DMS153 (cell line): Measurements from ENCODE around the gene MAST4.
"Not testable (repeated sequence)": the region's sequence is repeated elsewhere in the genome, so short reads cannot be mapped to it uniquely, and the experiment has no call there.

ENCODE experiments used
- DNase-seq: peaks from one replicate; lab custom pipeline; 2025; lab: John Stamatoyannopoulos, UW

MAST4 gene

DNA sequence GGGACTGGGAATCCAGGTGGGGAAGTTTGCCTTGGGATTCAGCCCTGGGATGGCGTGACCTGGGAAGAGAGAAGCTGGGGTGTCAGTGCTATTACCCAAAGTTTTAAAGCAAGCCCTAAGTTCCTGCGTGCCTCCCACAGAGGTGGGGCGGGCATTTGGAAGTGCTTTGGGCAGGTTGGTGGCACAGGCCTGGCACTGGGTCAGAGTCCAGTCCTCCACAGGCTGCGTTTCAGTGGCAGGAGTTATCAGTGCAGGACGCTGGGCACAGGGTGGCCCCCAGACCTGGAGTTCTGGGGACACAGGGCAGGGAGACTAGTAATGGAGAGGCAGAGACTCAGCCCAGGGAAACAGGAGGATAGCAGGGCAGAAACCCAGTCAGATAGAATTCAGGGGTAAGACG is 147.2 kb downstream of the MAST4 start:
- DNase-seq: no peak

DNA sequence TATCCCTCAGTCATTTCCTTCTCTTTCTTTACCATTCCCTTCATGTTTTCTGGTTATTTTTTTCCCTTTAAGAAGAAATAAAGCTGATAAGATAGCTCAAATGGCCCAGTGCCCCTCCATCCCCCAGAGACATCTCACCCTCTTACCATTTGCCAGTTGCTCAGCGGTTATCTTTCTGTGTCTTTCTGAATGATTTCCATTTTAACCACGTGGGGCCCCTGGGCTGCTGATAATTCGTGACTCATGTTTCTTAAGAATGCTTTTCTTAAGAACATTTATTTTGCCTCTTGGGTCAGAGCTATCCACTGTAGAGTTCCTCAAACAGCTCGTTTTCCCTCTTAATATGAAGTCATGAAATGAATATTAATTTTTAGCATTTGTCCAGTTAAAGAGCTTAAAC is 147.8 kb downstream of the MAST4 start:
- no peak for DNase-seq

DNA sequence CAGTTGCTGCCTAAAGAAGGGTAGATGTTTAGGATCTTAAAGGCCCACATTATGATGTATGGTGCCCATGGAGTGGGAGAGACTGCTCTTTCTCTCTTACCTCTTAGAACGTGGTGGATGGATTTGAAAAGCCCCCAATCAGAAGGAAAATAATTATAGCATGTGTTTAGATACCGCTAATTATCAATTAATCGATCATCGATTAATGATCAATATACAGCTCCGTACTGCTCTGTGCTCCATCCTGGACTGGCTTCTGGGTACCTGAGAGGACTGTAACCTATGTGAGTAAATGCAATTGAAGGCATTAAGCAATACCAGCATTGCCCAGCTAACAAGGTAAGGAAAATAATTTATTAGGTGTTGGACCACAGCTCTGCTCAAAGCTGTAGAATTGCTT is 149.1 kb downstream of the MAST4 start:
- DNase-seq: no peak

DNA sequence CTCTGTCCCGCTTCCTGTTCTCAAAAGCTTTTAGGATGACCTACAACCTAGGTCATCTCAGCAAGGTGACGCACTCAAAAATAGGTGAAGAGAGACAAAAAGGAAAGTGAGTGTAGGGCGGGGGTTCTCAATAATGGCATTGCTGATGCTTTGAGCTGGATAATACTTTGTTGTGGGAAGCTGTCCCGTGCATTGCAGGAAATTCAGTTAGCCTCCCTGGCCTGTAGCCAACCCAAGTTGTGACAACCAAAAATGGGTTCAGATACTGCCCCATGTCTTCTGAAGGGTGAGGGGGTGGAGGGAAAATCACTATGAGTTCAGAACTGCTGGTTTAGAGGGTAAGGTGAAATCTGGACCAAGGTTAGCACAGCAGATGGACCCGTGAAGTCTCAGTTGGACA is 151.4 kb downstream of the MAST4 start:
- no peak for DNase-seq

DNA sequence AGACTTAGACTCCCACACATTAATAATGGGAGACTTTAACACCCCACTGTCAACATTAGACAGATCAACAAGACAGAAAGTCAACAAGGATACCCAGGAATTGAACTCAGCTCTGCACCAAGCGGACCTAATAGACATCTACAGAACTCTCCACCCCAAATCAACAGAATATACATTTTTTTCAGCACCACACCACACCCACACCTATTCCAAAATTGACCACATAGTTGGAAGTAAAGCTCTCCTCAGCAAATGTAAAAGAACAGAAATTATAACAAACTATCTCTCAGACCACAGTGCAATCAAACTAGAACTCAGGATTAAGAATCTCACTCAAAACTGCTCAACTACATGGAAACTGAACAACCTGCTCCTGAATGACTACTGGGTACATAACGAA is 156.5 kb downstream of the MAST4 start:
- not testable (repeated sequence) for DNase-seq

DNA sequence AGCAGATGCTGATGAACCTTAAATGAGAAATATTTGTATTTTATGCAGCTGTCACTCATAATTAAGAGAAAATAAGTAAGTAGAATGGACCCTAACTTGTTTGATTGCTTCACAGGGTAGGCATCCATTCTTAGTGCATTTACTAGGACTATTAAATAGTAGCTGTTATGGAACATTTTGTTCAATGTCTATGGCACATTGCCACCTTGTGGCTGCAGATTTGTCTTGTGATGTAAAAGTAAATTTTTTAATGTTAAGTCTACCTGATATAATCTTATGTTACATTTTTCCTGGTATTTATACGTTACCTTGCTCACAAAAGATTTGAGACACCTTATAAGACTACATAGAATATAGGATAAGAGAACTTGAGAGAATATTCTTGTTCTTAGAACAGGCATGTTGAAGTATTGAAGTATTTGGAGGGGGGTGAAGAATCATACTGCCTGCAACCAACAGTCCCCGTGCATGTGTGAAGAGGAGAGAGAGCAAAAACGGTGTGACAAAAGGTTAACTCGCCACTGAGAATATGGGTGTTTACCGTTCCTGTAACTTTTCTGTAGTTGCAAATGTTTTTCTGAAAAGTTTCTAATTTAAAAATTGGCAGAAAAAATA is 161.1 kb downstream of the MAST4 start:
- DNase-seq: peak; percentile 27

DNA sequence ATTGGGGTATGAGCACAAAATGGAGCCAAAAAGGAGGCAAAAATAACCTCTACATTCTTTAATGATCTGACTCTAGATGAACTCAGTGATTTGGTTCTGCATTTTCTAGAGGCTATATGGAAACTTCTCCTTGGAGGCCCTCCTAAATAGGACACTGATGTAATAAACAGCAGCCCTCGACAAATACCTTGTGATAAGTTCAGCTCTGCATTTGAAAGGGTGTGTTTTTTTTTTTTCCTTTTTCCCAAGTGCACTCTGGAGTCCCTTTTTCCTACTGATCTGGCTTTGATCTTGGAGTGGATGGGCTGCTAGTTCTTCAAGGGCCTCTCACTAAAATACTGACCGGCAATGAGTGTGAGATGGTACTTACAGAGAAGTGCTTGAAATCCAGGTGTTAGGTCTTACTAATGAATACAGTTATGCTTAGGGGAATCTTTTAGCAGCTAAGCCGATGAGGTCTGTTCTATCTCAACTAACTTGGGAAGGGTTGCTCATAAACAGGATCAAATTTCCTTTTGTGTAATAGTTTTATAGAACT is 161.7 kb downstream of the MAST4 start:
- DNase-seq: no peak

DNA sequence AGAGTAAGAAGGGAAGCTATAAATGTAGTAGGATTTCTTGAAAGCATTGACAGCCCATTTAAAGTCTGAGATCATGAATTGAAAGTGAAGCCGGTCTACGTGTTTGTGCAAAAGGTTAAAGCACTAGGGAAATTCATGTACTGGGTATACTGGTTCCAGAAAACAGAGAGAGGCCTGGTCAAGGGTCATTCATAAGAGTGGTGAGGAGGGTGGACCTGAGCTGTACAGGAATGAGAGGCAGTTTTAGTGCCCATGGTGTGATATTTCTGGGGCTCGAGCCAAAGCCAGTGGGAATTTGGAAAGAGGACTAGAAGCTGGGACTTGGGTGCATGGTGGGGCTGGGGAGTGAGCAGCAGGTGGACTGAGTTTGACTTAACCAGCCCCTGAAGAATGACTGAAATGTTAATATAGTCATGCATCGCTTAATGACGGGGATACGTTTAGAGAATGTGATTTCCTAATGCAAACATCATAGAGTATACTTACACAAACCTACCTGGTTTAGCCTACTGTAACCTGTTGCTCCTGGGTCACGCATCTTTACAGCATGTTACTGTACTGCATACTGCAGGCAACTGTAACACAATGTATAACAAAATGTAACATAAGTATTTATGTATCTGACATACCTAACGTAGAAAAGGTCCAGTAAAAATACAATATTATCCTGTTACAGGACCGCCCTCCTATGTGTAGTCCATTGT is 173.0 kb downstream of the MAST4 start:
- DNase-seq: no peak

DNA sequence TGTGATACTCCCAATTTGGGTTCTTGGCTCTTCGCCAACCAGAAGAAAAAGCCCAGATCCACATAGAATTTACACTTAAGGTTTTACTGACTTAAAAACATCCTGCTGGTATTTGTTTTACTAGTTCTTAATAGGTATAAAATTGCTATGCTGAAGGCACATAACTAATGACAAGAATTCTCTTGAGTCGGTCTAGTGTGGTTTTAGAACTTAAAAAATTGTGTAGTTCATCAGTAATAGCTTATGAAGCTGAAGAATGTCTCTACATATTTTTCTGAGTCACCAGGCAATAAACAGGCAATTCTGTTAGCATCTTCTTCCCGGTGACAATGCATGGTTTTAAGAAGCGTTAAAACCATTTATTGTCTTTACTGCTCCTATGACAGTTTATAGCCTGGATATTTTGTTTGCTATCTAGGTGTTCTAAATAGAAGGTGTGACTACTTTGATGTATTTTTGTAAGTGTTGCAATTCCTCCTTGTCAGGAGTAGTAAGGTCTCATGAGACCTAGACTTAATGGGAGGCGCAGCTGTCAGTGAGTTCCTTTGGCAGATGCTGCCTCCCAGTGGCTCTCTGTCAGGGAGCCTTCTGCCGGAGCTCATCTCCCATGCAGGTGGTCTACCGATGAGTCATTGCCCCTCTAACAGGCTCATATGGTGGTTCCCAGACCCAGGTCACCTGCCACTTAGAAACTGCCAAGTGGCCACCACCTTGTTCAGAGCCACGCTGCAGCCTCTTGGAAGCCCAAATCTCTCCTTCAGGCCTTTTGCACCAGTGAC is 173.8 kb downstream of the MAST4 start:
- DNase-seq: no peak

DNA sequence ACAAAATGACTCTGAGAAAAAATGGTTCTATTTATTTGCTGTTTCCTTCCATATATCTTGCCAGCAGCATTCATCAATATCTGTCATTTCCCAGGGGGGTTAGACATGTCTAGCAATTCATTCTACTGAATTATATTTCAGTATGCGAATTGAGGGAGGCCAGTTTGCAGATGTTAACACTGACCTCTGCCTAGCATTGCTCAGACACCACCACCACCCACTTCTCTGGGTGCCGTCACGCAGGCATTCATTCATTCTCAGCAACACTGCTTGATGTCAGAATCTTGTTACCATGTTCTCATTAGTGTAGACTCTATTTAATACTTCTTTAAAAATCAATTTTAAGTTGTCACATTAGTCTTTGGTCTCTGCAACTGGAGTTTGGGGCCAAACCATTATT is 181.7 kb downstream of the MAST4 start:
- no peak for DNase-seq

DNA sequence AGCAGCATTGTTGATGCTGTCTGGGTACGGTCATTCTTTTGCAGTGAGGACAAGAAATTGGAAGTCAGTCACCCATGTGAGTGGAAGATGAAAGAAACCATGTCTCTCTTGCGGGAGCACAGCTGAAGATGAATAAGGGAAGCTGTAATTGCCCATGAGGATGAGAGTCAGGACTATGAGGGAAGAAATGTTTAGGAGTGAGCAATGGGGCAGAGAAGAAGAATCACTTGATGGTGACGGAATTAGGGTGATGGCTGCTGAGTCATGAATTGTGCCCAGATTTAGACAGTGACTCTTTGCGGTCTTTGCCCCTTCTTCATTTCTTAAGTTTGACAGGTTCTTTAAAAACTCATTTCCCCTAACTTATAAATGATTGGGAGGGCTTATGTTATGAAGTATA is 183.3 kb downstream of the MAST4 start:
- no peak for DNase-seq

DNA sequence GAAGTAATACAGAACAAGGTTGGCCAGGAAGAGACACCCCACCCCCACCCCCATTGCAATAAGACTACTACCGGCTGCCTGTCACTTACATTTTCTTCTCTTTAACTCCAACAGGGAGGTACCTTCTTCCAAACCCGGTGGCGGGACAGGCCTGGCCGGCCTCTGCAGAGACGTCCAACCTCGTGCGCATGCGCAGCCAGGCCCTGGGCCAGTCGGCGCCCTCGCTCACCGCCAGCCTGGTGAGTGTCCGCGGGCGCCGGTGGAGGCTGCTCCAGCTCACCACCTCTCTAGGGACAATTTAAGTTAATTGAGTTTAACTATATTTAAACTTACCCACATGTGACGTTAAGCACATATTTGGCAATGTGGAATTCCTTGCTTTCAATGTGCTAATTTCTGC is 192.4 kb downstream of the MAST4 start:
- DNase-seq: no peak

DNA sequence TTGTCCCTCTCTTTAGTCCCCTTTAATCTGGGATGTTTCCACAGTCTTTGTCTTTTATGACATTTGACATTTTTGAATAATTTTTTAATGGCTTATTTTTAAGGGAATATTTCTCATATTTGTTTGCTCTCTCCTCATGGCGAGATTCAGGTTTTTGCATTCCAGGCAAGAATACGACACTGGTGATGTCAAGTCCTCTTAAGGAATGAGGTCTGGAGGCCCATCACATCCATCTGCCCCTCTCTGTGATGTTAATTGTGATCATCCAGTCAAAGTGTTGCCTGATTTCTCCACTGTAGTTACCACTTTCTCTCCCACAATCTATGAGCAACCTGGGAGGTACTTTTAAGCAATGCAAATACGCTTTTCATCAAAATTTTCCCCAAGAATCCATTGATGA is 193.2 kb downstream of the MAST4 start:
- no peak for DNase-seq

DNA sequence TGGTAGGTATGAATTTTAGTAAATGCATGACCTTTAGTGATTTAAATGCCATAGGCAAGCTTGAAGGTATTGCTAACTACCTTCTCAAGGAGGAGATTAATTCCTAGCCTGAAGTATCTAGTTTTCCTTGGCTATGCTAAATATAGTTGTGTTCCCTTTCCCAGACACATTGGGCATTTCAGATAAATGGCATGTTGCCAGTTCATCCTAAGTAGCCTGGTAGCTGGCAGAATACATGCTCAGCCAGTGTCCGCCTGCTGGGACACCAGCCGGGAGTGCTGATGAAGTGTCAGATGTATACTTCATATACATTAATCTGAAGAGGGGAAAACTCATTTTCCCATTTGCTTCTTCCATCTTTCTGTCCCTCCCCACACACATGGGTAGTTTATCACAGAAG is 196.9 kb downstream of the MAST4 start:
- DNase-seq: no peak

DNA sequence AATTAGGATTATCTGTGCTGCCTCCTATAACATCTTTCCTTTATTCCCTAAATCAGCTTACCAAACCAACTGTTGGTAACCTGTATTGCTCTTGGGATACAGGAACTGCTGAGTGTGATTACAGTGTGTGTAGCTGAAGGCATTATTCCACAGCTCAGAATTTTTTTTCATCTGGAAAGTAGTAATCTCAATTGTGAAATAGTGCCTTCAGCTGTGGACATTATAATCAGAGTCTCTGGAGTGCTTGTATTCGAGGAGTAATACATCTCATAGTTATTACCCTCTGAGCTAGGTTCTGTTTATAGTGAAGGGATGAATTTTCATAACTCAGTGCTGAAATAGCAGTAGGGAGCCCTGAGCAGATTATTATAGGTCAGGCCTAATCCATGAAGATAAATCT is 199.5 kb downstream of the MAST4 start:
- DNase-seq: no peak

DNA sequence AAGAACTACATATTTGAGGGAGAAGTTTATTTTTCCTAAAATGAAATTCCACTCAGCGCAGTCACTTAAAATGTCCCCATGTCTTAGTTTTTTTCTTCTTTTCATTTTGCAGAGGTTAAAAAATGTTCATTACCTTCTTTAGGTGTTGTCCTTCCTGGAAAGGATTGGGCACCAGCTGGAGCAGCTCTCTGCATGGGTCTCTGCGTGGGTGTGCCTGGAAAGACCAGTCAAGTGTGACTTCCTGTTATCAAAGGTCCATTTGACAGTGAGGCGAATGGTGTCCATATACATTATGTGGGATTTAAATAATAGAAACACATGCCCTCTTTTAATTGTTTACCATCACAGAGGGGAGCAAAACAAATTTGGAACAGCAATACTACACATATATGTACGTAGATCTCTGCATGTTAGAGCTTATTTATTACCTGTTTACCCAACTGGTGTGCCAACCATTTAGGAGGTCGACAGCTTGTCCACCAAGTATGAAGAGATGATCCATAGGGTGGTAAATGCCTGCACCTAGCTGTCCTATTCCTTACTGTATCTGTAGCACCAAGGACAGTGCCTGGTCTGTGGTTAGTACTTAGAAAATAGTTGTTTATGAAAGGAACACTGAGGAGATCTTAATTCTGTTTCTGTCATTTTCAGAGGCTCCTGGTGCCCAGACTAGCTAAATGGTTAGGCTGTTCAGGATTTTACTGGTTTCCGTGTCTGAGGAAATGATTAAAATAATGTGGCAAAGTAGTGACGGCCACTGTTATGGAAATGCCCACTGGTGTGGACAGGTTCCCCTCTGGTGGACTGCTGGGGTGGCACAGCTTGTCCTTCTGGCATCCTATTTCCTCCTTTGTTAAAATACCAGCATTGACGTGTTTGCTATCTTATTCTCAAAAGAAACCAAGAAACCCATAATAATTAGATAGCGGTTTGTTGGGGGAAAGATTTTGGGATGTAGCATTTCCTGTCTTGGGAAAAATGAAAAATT is 200.4 kb downstream of the MAST4 start:
- DNase-seq: peak; percentile 50

DNA sequence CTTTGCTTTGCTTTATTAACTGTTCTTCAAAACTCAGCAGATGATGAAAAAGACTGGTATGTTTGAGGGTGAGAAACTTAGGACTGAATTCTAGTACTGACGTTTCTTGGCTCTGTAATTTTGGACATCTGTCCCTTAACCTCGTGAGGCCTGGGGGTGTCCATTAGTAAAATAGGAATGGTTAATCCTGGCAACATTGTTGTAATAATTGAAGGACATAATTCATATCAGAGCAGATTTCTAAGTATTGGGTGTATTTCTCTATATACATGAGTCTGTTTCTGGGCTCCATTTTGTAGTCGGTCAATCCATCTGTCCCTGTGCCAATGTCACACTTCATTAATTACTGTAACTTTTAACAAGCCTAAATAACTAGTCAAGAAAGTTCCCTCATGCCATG is 206.7 kb downstream of the MAST4 start:
- no peak for DNase-seq

DNA sequence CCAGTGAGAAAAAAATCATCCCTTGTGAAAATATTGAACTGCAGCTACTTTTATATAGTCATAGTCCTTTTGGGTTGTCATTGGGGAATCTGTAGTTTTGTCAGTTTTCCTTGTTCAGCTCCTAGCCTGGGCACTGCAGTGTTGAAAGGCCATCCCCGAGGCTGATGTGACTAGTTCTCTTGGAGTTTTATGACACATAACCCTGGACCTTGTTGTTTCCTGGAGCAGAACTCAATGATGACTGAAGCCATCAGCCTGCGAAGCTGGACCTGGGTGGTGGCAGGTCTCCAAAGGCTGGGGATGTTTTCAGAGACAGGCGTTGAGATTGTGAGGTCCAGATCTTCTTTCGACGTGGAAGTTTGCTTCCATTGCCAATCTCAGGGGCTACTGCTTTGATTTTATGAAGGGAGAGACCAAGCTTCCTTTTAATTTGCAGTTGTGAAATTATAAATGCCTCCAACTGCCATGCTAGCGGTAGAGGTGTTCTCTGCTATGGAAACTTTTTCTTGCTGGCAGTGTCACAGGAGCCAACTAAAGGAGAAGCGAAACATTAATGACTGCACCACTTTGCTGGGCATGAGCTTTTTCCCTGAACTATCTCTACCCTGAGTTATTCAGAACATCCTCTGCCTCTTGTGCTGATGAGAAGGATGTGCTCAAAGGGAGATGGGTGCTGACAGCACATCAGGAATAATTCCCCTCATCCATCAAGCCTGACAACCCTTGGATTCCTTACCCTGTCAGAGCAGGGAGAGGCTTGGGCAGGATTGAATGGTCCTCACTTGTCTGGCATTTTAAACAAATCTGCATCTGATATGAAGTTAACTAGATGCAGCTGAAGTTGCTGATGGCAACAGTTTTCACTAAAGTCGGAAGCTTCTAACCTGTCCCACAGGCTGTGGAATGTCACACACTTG is 209.6 kb downstream of the MAST4 start:
- DNase-seq: no peak

DNA sequence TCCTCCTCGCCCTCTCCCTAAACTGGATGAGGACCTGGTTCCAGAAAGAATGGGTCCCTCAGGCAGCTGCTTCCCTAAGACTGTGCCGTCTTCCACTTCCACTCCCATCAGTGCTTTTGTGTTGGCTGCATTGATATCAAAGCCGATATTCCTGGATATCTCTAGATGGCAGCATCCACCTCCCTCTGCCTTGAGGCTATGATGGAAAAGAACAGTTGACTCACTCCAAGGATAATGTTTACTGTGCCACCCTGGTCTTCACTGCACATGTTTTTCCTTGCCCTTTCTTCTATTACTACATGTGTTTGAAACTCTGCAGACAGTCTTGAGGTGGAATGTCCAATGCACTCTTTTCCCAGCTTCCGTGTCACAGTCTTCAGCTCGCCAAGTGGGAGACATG is 211.6 kb downstream of the MAST4 start:
- DNase-seq: no peak

DNA sequence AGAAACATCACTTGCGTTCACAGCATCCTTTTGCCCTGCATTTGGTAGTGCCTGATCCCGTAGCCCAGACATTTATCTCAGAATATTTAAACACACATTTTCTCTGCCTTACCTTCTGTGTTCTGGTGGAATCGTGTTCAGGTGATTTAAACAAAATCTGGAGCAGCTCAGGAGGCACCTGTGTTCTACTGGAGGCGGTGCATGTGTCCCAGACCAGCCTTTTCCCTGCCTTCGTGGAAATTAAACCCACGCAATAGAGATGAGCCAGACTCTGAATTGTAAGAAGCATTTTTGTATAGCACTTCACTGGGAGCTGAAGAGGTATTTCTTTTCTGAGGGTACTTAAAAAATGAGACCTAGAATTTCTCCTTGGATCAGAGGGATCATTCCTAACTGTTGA is 212.5 kb downstream of the MAST4 start:
- DNase-seq: no peak

DNA sequence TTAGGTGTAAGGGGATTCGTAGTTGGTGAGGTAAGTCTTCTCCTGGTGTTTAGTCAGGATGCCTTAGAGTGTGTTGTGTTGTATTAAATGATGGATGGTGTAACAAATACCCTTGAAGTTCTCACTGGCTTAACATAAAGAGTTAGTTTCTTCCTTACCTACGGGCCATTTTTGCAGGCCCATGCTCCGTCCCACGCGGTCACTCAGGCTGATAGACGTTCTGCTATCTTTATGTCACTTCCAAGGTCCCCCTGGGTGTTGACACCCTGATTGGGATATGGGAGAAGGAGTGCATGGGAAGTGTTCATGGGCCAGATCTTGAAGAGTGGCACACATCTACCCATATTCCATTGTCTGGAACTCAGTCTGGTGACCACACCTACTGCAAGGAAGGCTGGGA is 214.0 kb downstream of the MAST4 start:
- no peak for DNase-seq
